ENCODE data around the gene CFAP99.

DNA sequence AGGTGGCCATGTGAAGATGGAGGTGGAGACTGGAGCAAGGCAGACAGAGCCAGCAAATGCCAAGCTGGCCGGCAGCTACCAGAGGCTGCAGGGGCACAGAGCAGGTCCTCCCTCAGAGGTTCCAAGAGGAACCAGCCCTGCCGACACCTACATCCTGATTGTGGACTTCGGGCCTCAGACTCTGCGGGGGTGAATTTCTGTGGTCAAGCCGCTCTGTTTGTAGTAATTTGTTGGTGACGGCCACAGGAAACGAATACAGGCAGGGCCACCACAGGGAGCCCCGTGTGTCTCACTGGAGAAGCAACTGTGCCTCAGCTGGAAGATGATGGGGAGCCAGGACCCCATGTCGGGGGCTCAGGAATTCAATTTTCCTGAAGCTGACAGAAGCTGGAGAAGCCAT lies 28.6 kb upstream of the CFAP99 start:
- TF ChIP-seq POLR2AphosphoS5 (IDR thresholded peaks at IDR 0.05; ENCODE audit: low read depth, low read length) (no peak), SIN3A (IDR thresholded peaks at IDR 0.05; ENCODE audit: borderline replicate concordance, insufficient read depth, low read length) (no peak)
